GM21390 (cell line): ENCODE measurements around the gene SNRPB2.

Experiments
- ATAC-seq: cut with Tn5 transposase; IDR thresholded peaks from one replicate; pipeline ENCODE4 v1.9.1; 2021; ENCODE audit not compliant: unreplicated experiment

Gene SNRPB2

GRCh38 chr20:16729080-16729479, 746 bp upstream of the SNRPB2 start:
- no peak for ATAC-seq

- no peak for ATAC-seq
Observed at GRCh38 chr20:16732506-16733152, 2.8 kb downstream of the SNRPB2 start.

- ATAC-seq = no peak
Observed at GRCh38 chr20:16740365-16741072, 10.7 kb downstream of the SNRPB2 start.

GRCh38 chr20:16744178-16744807, 14.5 kb downstream of the SNRPB2 start:
- no peak for ATAC-seq

GRCh38 chr20:16745204-16745603, 15.4 kb downstream of the SNRPB2 start:
- ATAC-seq = no peak

- no peak for ATAC-seq
Observed at GRCh38 chr20:16747291-16747811, 17.5 kb downstream of the SNRPB2 start.

GRCh38 chr20:16748308-16748900, 18.6 kb downstream of the SNRPB2 start, which contains the start of gene OTOR:
Gene OTOR (plus strand): TSS chr20:16748358. CDS start chr20:16748402, 44 bp downstream.
- no peak for ATAC-seq

- ATAC-seq = no peak
Observed at GRCh38 chr20:16749573-16749972, 19.7 kb downstream of the SNRPB2 start.

GRCh38 chr20:16752082-16752481, 22.3 kb downstream of the SNRPB2 start:
- no peak for ATAC-seq

GRCh38 chr20:16752901-16753300, 23.1 kb downstream of the SNRPB2 start:
- ATAC-seq = no peak

GRCh38 chr20:16758454-16759180, 28.8 kb downstream of the SNRPB2 start:
- no peak for ATAC-seq

GRCh38 chr20:16759181-16759563, 29.3 kb downstream of the SNRPB2 start:
- no peak for ATAC-seq

- peak; percentile 8 for ATAC-seq
Observed at GRCh38 chr20:16760431-16761304, 30.8 kb downstream of the SNRPB2 start.

- peak; percentile 81 for ATAC-seq
Observed at GRCh38 chr20:16761305-16761829, 31.5 kb downstream of the SNRPB2 start.

GRCh38 chr20:16764560-16764959, 34.7 kb downstream of the SNRPB2 start:
- ATAC-seq = no peak

GRCh38 chr20:16771213-16771612, 41.4 kb downstream of the SNRPB2 start:
- ATAC-seq = no peak

GRCh38 chr20:16775961-16776360, 46.1 kb downstream of the SNRPB2 start:
- ATAC-seq = no peak

- no peak for ATAC-seq
Observed at GRCh38 chr20:16777126-16777525, 47.3 kb downstream of the SNRPB2 start.

GRCh38 chr20:16778159-16778558, 48.3 kb downstream of the SNRPB2 start:
- ATAC-seq = no peak

GRCh38 chr20:16781496-16781895, 51.7 kb downstream of the SNRPB2 start:
- no peak for ATAC-seq
